Measurements from ENCODE around the gene ADAMTSL1.

Gene ADAMTSL1

GRCh38 chr9:18502546-18502945 is 28.6 kb downstream of the ADAMTSL1 start:
- no peak overlapping the region for H3K4me2 ChIP-seq (ENCODE audit: low read length)
- no peak overlapping the region for H3K9ac ChIP-seq (ENCODE audit: low read depth, low read length)
- no peak overlapping the region for H3K4me3 ChIP-seq (ENCODE audit: low read length)
- peaks cover 42% of the 10 kb centered on the region for H3K36me3 ChIP-seq (ENCODE audit: insufficient read depth, low read length)
- no peaks in the 10 kb centered on the region for H3K9me3 ChIP-seq (replicated peaks; ENCODE audit: low read length)
- peaks cover 17% of the 10 kb centered on the region for H3K4me1 ChIP-seq (ENCODE audit: control insufficient read depth, insufficient read depth, low read length)
- no peaks in the 10 kb centered on the region for H3K27me3 ChIP-seq (ENCODE audit: control insufficient read depth, insufficient read depth, low read length)

- peaks cover 36% of the 10 kb centered on the region for H3K36me3 ChIP-seq (ENCODE audit: insufficient read depth, low read length)
- peaks cover 11% of the 10 kb centered on the region for H3K4me1 ChIP-seq (ENCODE audit: control insufficient read depth, insufficient read depth, low read length)
- no peak overlapping the region for H3K4me3 ChIP-seq (ENCODE audit: low read length)
- no peak overlapping the region for H3K9ac ChIP-seq (ENCODE audit: low read depth, low read length)
- no peaks in the 10 kb centered on the region for H3K9me3 ChIP-seq (replicated peaks; ENCODE audit: low read length)
- H3K27me3 ChIP-seq (ENCODE audit: control insufficient read depth, insufficient read depth, low read length): no peaks in the 10 kb centered on the region
- H3K4me2 ChIP-seq (ENCODE audit: low read length): no peak overlapping the region
These were observed 30.8 kb downstream of the ADAMTSL1 start for GRCh38 chr9:18504707-18505106.

GRCh38 chr9:18507151-18507550 is 33.2 kb downstream of the ADAMTSL1 start:
- Histone ChIP-seq H3K4me1 (ENCODE audit: control insufficient read depth, insufficient read depth, low read length) (peaks cover 2% of the 10 kb centered on the region), H3K9me3 (replicated peaks; ENCODE audit: low read length) (no peaks in the 10 kb centered on the region), H3K4me3 (ENCODE audit: low read length) (no peak overlapping the region), H3K4me2 (ENCODE audit: low read length) (no peak overlapping the region), H3K27me3 (ENCODE audit: control insufficient read depth, insufficient read depth, low read length) (no peaks in the 10 kb centered on the region), H3K36me3 (ENCODE audit: insufficient read depth, low read length) (peaks cover 40% of the 10 kb centered on the region), H3K9ac (ENCODE audit: low read depth, low read length) (no peak overlapping the region)

- H3K36me3 ChIP-seq (ENCODE audit: insufficient read depth, low read length): no peaks in the 10 kb centered on the region
- H3K9ac ChIP-seq (ENCODE audit: low read depth, low read length): no peak overlapping the region
- H3K4me1 ChIP-seq (ENCODE audit: control insufficient read depth, insufficient read depth, low read length): peaks cover 9% of the 10 kb centered on the region
- H3K4me3 ChIP-seq (ENCODE audit: low read length): no peak overlapping the region
- H3K9me3 ChIP-seq (replicated peaks; ENCODE audit: low read length): no peaks in the 10 kb centered on the region
- no peaks in the 10 kb centered on the region for H3K27me3 ChIP-seq (ENCODE audit: control insufficient read depth, insufficient read depth, low read length)
- H3K4me2 ChIP-seq (ENCODE audit: low read length): no peak overlapping the region
These were observed 42.6 kb downstream of the ADAMTSL1 start for GRCh38 chr9:18516514-18516913.

- no peak overlapping the region for H3K4me3 ChIP-seq (ENCODE audit: low read length)
- no peak overlapping the region for H3K9ac ChIP-seq (ENCODE audit: low read depth, low read length)
- H3K36me3 ChIP-seq (ENCODE audit: insufficient read depth, low read length): peaks cover 3% of the 10 kb centered on the region
- no peaks in the 10 kb centered on the region for H3K9me3 ChIP-seq (replicated peaks; ENCODE audit: low read length)
- H3K27me3 ChIP-seq (ENCODE audit: control insufficient read depth, insufficient read depth, low read length): no peaks in the 10 kb centered on the region
- H3K4me1 ChIP-seq (ENCODE audit: control insufficient read depth, insufficient read depth, low read length): peaks cover 9% of the 10 kb centered on the region
- no peak overlapping the region for H3K4me2 ChIP-seq (ENCODE audit: low read length)
These were observed 43.0 kb downstream of the ADAMTSL1 start for GRCh38 chr9:18516965-18517364.

GRCh38 chr9:18520416-18521047 is 46.6 kb downstream of the ADAMTSL1 start:
- Histone ChIP-seq H3K27me3 (ENCODE audit: control insufficient read depth, insufficient read depth, low read length) (no peaks in the 10 kb centered on the region), H3K9ac (ENCODE audit: low read depth, low read length) (no peak overlapping the region), H3K9me3 (replicated peaks; ENCODE audit: low read length) (no peaks in the 10 kb centered on the region), H3K4me2 (ENCODE audit: low read length) (no peak overlapping the region), H3K4me3 (ENCODE audit: low read length) (no peak overlapping the region), H3K4me1 (ENCODE audit: control insufficient read depth, insufficient read depth, low read length) (peaks cover 9% of the 10 kb centered on the region), H3K36me3 (ENCODE audit: insufficient read depth, low read length) (peaks cover 4% of the 10 kb centered on the region)

GRCh38 chr9:18526685-18527084 is 52.7 kb downstream of the ADAMTSL1 start:
- H3K9ac ChIP-seq (ENCODE audit: low read depth, low read length): no peak overlapping the region
- H3K36me3 ChIP-seq (ENCODE audit: insufficient read depth, low read length): peaks cover 4% of the 10 kb centered on the region
- no peaks in the 10 kb centered on the region for H3K9me3 ChIP-seq (replicated peaks; ENCODE audit: low read length)
- H3K4me3 ChIP-seq (ENCODE audit: low read length): no peak overlapping the region
- no peak overlapping the region for H3K4me2 ChIP-seq (ENCODE audit: low read length)
- peaks cover 16% of the 10 kb centered on the region for H3K4me1 ChIP-seq (ENCODE audit: control insufficient read depth, insufficient read depth, low read length)
- H3K27me3 ChIP-seq (ENCODE audit: control insufficient read depth, insufficient read depth, low read length): no peaks in the 10 kb centered on the region

- Histone ChIP-seq H3K27me3 (ENCODE audit: control insufficient read depth, insufficient read depth, low read length) (no peaks in the 10 kb centered on the region), H3K9me3 (replicated peaks; ENCODE audit: low read length) (peaks cover 19% of the 10 kb centered on the region), H3K4me1 (ENCODE audit: control insufficient read depth, insufficient read depth, low read length) (peaks cover 16% of the 10 kb centered on the region), H3K4me2 (ENCODE audit: low read length) (no peak overlapping the region), H3K9ac (ENCODE audit: low read depth, low read length) (no peak overlapping the region), H3K4me3 (ENCODE audit: low read length) (no peak overlapping the region), H3K36me3 (ENCODE audit: insufficient read depth, low read length) (peaks cover 35% of the 10 kb centered on the region)
These were observed 57.4 kb downstream of the ADAMTSL1 start for GRCh38 chr9:18531136-18532065.

GRCh38 chr9:18534611-18535010 is 60.7 kb downstream of the ADAMTSL1 start:
- H3K4me1 ChIP-seq (ENCODE audit: control insufficient read depth, insufficient read depth, low read length): peaks cover 9% of the 10 kb centered on the region
- H3K27me3 ChIP-seq (ENCODE audit: control insufficient read depth, insufficient read depth, low read length): no peaks in the 10 kb centered on the region
- peaks cover 19% of the 10 kb centered on the region for H3K9me3 ChIP-seq (replicated peaks; ENCODE audit: low read length)
- H3K9ac ChIP-seq (ENCODE audit: low read depth, low read length): no peak overlapping the region
- H3K4me3 ChIP-seq (ENCODE audit: low read length): no peak overlapping the region
- H3K36me3 ChIP-seq (ENCODE audit: insufficient read depth, low read length): peaks cover 62% of the 10 kb centered on the region
- H3K4me2 ChIP-seq (ENCODE audit: low read length): no peak overlapping the region

- Histone ChIP-seq H3K4me2 (ENCODE audit: low read length) (no peak overlapping the region), H3K9ac (ENCODE audit: low read depth, low read length) (no peak overlapping the region), H3K9me3 (replicated peaks; ENCODE audit: low read length) (peaks cover 19% of the 10 kb centered on the region), H3K4me1 (ENCODE audit: control insufficient read depth, insufficient read depth, low read length) (no peaks in the 10 kb centered on the region), H3K4me3 (ENCODE audit: low read length) (no peak overlapping the region), H3K27me3 (ENCODE audit: control insufficient read depth, insufficient read depth, low read length) (no peaks in the 10 kb centered on the region), H3K36me3 (ENCODE audit: insufficient read depth, low read length) (peaks cover 75% of the 10 kb centered on the region)
These were observed 62.6 kb downstream of the ADAMTSL1 start for GRCh38 chr9:18536554-18536953.

GRCh38 chr9:18539203-18539693 is 65.3 kb downstream of the ADAMTSL1 start:
- peaks cover 16% of the 10 kb centered on the region for H3K9me3 ChIP-seq (replicated peaks; ENCODE audit: low read length)
- H3K4me2 ChIP-seq (ENCODE audit: low read length): no peak overlapping the region
- H3K9ac ChIP-seq (ENCODE audit: low read depth, low read length): no peak overlapping the region
- H3K27me3 ChIP-seq (ENCODE audit: control insufficient read depth, insufficient read depth, low read length): no peaks in the 10 kb centered on the region
- H3K4me3 ChIP-seq (ENCODE audit: low read length): no peak overlapping the region
- peaks cover 62% of the 10 kb centered on the region for H3K36me3 ChIP-seq (ENCODE audit: insufficient read depth, low read length)
- peaks cover 24% of the 10 kb centered on the region for H3K4me1 ChIP-seq (ENCODE audit: control insufficient read depth, insufficient read depth, low read length)
